AG04450 (cell line): ENCODE results near the gene PTPN5. TPM values are rescaled to one million over a fixed set of nuclear protein-coding genes. Genes with fewer than 3 reads are reported as not detected.

Source experiments
- CTCF ChIA-PET: fragments of 300-600, 350-600 bp; formaldehyde crosslinking; extraction: SDS; loops from one replicate; lab custom pipeline; 2022; ENCODE audit warnings: antibody characterized with exemption, inconsistent platforms; lab: Charles Lee
- POLR2A ChIA-PET: fragments of 350-600 bp; formaldehyde crosslinking; extraction: SDS; loops from one replicate; lab custom pipeline; 2021; ENCODE audit warnings: antibody characterized with exemption, inconsistent platforms; lab: Yijun Ruan, JAX
- DNase-seq: peaks from one replicate; pipeline ENCODE4 v3.0.0-alpha.2; 2011; ENCODE audit warnings: low read depth, low spot score
- H3K27ac ChIP-seq: one replicate; pipeline ENCODE4 v1.5.1; 2012; ENCODE audit warnings: low read depth, low read length, control low read depth
- H3K27me3 ChIP-seq: one replicate; pipeline ENCODE4 v1.6.0; 2012; ENCODE audit warnings: low read length; ENCODE audit not compliant: control insufficient read depth, insufficient read depth
- H3K4me3 ChIP-seq: 2 replicates; pipeline ENCODE4 v1.5.1; 2011; ENCODE audit warnings: mild to moderate bottlenecking, low read depth, low read length, control low read depth
- H3K9me3 ChIP-seq: 2 replicates; pipeline ENCODE4 v1.5.1; 2012; ENCODE audit warnings: low read length; ENCODE audit not compliant: control insufficient read depth, insufficient read depth
- CTCF ChIP-seq: IDR thresholded peaks from 2 replicates; pipeline ENCODE4 v1.5.1; 2011; ENCODE audit warnings: low read depth, low read length, control low read depth, inconsistent platforms
- polyA plus RNA-seq: library from polyadenylated mRNA; depleted of rRNA; stranded (reverse); fragments of >200 nt; gene quantifications from 2 replicates; pipeline ENCODE4 v1.2.3, GENCODE V29; 2011

The PTPN5 gene
- polyA plus RNA-seq, 1 experiment: not detected

GRCh38 chr11:18737642-18738041 is 54.0 kb downstream of the PTPN5 start:
- no peak for TF ChIP-seq CTCF
- CTCF ChIA-PET: interaction anchor here (1.1 to 2.5 kb wide), 4 partner anchors 10 to 42 kb away, joined by 3 to 9 read pairs (median 6); no protein-coding TSS in a partner anchor
- Histone ChIP-seq H3K27me3 (peaks cover 13% of the 10 kb centered on the region), H3K9me3 (no peaks in the 10 kb centered on the region), H3K27ac (no peak overlapping the region), H3K4me3 (no peak overlapping the region)
- no peak for DNase-seq
- POLR2A ChIA-PET: no interaction called here

GRCh38 chr11:18736590-18737148 is 54.9 kb downstream of the PTPN5 start:
- Histone ChIP-seq H3K27ac (no peak overlapping the region), H3K4me3 (no peak overlapping the region), H3K27me3 (peaks cover 13% of the 10 kb centered on the region), H3K9me3 (no peaks in the 10 kb centered on the region)
- no peak for DNase-seq
- TF ChIP-seq CTCF: no peak
- ChIA-PET POLR2A (no interaction called here), CTCF (interaction anchor here (1.6 to 2.5 kb wide), 2 partner anchors 9 to 15 kb away, joined by 7 to 9 read pairs; no protein-coding TSS in a partner anchor)

- no peak for DNase-seq
- ChIA-PET CTCF (interaction anchor here (1.1 to 3.3 kb wide), 5 partner anchors 11 to 117 kb away, joined by 3 to 51 read pairs (median 5); no protein-coding TSS in a partner anchor), POLR2A (no interaction called here)
- H3K4me3 ChIP-seq: no peak overlapping the region
- no peak for TF ChIP-seq CTCF
- peaks cover 5% of the 10 kb centered on the region for H3K27me3 ChIP-seq
- no peaks in the 10 kb centered on the region for H3K9me3 ChIP-seq
- no peak overlapping the region for H3K27ac ChIP-seq
Observed at GRCh38 chr11:18733202-18733601, 58.4 kb downstream of the PTPN5 start.

GRCh38 chr11:18731949-18732821 is 59.4 kb downstream of the PTPN5 start:
- H3K9me3 ChIP-seq: no peaks in the 10 kb centered on the region
- ChIA-PET POLR2A (no interaction called here), CTCF (interaction anchor here (0.6 to 3.3 kb wide), 25 partner anchors 10 to 617 kb away, joined by 3 to 51 read pairs (median 4); no protein-coding TSS in a partner anchor)

More at GRCh38 chr11:18731949-18732821, 59.4 kb downstream of the PTPN5 start:
- Histone ChIP-seq H3K27me3 (peaks cover 5% of the 10 kb centered on the region), H3K4me3 (no peak overlapping the region), H3K27ac (no peak overlapping the region)
- peak; percentile 98 for TF ChIP-seq CTCF
- no peak for DNase-seq
